ENCODE measurements around the gene BSND. TPM values are rescaled to one million over a fixed set of nuclear protein-coding genes. Genes with fewer than 3 reads are reported as not detected.

BSND gene
- total RNA-seq, 1 experiment from 2014 or later, result 0.17 TPM

GRCh38 chr1:55038974-55039341 lies 40.2 kb downstream of the BSND start:
- H3K27ac Mint-ChIP-seq, result no peak overlapping the region
- Histone ChIP-seq H3K4me2 (ENCODE audit: insufficient read depth, insufficient read length, low read length) (peak overlapping the region; percentile 46), H3K27ac (ENCODE audit: insufficient read length, low read depth, low read length) (no peak overlapping the region)

More at GRCh38 chr1:55038974-55039341, 40.2 kb downstream of the BSND start:
- peaks cover 6 to 17% (median 7%) of the 10 kb centered on the region in 3 experiments; a peak in 6 of 7 replicates for H3K36me3 Mint-ChIP-seq (ENCODE audit: insufficient read depth in 1 of 3, low read depth in 3 of 3)
- H3K14ac ChIP-seq (ENCODE audit: insufficient read depth, low read length), result no peak overlapping the region; the same call in 1 of the 2 replicates
- H3K79me1 ChIP-seq (ENCODE audit: insufficient read depth, low read depth, low read length, poor library complexity, severe bottlenecking), result no peaks in the 10 kb centered on the region
- peaks cover 21% of the 10 kb centered on the region for H3K23me2 ChIP-seq (ENCODE audit: insufficient read length, low read depth, low read length, poor library complexity, severe bottlenecking)
- H4K20me1 ChIP-seq (ENCODE audit: control insufficient read depth, insufficient read depth, insufficient read length), result no peaks in the 10 kb centered on the region
- H3K23ac ChIP-seq (ENCODE audit: insufficient read length, low read depth, low read length), result no peak overlapping the region
- H3K9me3 Mint-ChIP-seq, result no peaks in the 10 kb centered on the region; a peak in 2 of 5 replicates
- H4K8ac ChIP-seq (replicated peaks; ENCODE audit: insufficient read length, low read depth, low read length), result no peak overlapping the region
- no peak overlapping the region for H2BK15ac ChIP-seq (ENCODE audit: low read depth, low read length)
- H2BK20ac ChIP-seq (ENCODE audit: low read depth, low read length, poor library complexity, severe bottlenecking), result no peak overlapping the region
- DNase-seq, result no peak
- H3K56ac ChIP-seq (ENCODE audit: insufficient read length, low read depth, low read length), result no peak overlapping the region
- no peak overlapping the region for H2BK120ac ChIP-seq (ENCODE audit: low read depth, low read length, poor library complexity, severe bottlenecking)
- no CpG with 5 or more reads among the region's 9 CpGs for WGBS (ENCODE audit: extremely low coverage, insufficient read length, low lambda C conversion rate)
- peaks cover 49% of the 10 kb centered on the region for H3K27me3 Mint-ChIP-seq (ENCODE audit: low read depth)
- no peak overlapping the region for H3K4ac ChIP-seq (ENCODE audit: low read depth, low read length)
- peak overlapping the region; percentile 82 to 93 for H3K4me3 Mint-ChIP-seq
- no peak overlapping the region for H3K18ac ChIP-seq (ENCODE audit: insufficient read length, low read depth, low read length)
- H3K4me1 ChIP-seq (ENCODE audit: insufficient read depth, low read length), result peaks cover 9% of the 10 kb centered on the region; the same call in 1 of the 2 replicates
- H3K4me1 Mint-ChIP-seq, result peaks cover 41 to 53% of the 10 kb centered on the region in 2 experiments
- no peak overlapping the region for H4K5ac ChIP-seq (ENCODE audit: insufficient read length, low read depth, low read length)
- H2AFZ ChIP-seq (ENCODE audit: low read length), result no peak overlapping the region
- H2BK12ac ChIP-seq (ENCODE audit: insufficient read length, low read depth, low read length), result no peak overlapping the region
- peaks cover 18% of the 10 kb centered on the region; the same call in 1 of the 2 replicates for H3K79me2 ChIP-seq (ENCODE audit: insufficient read depth, low read length)
- H3K27me3 ChIP-seq (ENCODE audit: insufficient read depth, low read length), result peaks cover 11% of the 10 kb centered on the region; the same call in 1 of the 2 replicates
- H2BK5ac ChIP-seq (ENCODE audit: insufficient read length, low read length), result no peak overlapping the region
- no peak overlapping the region for H4K91ac ChIP-seq (ENCODE audit: insufficient read length, low read depth, low read length)
- no peak overlapping the region for H2AK5ac ChIP-seq (ENCODE audit: insufficient read length, low read length)
- no peak overlapping the region for H3T11ph ChIP-seq (ENCODE audit: low read length)
- no peaks in the 10 kb centered on the region for H3K9me3 ChIP-seq (ENCODE audit: control insufficient read depth, low read depth, low read length)
- no peak for TF ChIP-seq CTCF (conservative IDR thresholded peaks at IDR 0.05)
- no peak overlapping the region for H3K9ac ChIP-seq (ENCODE audit: extremely low read depth, insufficient read length, low read length)
